H1 (cell line): ENCODE results near the gene TSHZ2. TPM values are rescaled to one million over a fixed set of nuclear protein-coding genes. Genes with fewer than 3 reads are reported as not detected.

Source experiments
- polyA plus RNA-seq, 7 experiments: library from polyadenylated mRNA; depleted of rRNA in 3 of 7; stranded (reverse) in 5 of 7; unstranded in 2 of 7; fragments of >200 nt in 5 of 7; fragments of 200-250 nt in 2 of 7; gene quantifications; 1 replicate in 5 of 7; 2 replicates in 1 of 7; 4 replicates in 1 of 7; pipeline versions ENCODE4 v1.2.1 to v1.2.3, GENCODE V29; 2011 to 2013; ENCODE audit warnings: missing spikeins in 2 of 7, mixed read lengths in 2 of 7
- total RNA-seq: library from RNA; stranded (reverse); fragmentation: NEBNext Ultra II Directional; extraction: Animal tissue kit (Norgen Biotek cat#: 25700); gene quantifications from 2 replicates; pipeline ENCODE4 v1.2.1, GENCODE V29; 2021
- TF ChIP-seq, protein P1 (sequence below), 3 experiments: IDR thresholded peaks; 1 replicate in 2 of 3; 2 replicates in 1 of 3; pipeline versions ENCODE4 v1.5.1 to v1.6.1; 2011; ENCODE audit warnings: low read length in 3 of 3, mild to moderate bottlenecking in 3 of 3, inconsistent platforms in 2 of 3, low read depth in 1 of 3, moderate library complexity in 1 of 3; ENCODE audit not compliant: insufficient read depth in 1 of 3; ENCODE audit errors: control extremely low read depth in 1 of 3
- TF ChIP-seq, protein P2 (sequence below): IDR thresholded peaks from 2 replicates; pipeline ENCODE4 v1.6.1; 2012; ENCODE audit warnings: inconsistent platforms

TSHZ2 gene
- total and polyA plus RNA-seq, 2 of the 8 experiments (the other 6 are each of a cell fraction or from before 2014, with no cell fraction given) = 0.14 to 0.30 TPM

DNA sequence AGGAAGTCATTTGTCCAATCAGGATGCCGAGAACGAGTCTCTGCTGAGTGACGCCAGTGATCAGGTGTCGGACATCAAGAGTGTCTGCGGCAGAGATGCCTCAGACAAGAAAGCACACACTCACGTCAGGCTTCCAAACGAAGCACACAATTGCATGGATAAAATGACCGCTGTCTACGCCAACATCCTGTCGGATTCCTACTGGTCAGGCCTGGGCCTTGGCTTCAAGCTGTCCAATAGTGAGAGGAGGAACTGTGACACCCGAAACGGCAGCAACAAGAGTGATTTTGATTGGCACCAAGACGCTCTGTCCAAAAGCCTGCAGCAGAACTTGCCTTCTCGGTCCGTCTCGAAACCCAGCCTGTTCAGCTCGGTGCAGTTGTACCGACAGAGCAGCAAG is 281.5 kb downstream of the TSHZ2 start (continued):
- TF ChIP-seq, protein P1, sequence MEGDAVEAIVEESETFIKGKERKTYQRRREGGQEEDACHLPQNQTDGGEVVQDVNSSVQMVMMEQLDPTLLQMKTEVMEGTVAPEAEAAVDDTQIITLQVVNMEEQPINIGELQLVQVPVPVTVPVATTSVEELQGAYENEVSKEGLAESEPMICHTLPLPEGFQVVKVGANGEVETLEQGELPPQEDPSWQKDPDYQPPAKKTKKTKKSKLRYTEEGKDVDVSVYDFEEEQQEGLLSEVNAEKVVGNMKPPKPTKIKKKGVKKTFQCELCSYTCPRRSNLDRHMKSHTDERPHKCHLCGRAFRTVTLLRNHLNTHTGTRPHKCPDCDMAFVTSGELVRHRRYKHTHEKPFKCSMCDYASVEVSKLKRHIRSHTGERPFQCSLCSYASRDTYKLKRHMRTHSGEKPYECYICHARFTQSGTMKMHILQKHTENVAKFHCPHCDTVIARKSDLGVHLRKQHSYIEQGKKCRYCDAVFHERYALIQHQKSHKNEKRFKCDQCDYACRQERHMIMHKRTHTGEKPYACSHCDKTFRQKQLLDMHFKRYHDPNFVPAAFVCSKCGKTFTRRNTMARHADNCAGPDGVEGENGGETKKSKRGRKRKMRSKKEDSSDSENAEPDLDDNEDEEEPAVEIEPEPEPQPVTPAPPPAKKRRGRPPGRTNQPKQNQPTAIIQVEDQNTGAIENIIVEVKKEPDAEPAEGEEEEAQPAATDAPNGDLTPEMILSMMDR (IDR thresholded peaks at IDR 0.05; ENCODE audit: control extremely low read depth in 1 of 3, insufficient read depth in 1 of 3, low read depth in 1 of 3, low read length in 3 of 3) = no peak
- TF ChIP-seq, protein P2, sequence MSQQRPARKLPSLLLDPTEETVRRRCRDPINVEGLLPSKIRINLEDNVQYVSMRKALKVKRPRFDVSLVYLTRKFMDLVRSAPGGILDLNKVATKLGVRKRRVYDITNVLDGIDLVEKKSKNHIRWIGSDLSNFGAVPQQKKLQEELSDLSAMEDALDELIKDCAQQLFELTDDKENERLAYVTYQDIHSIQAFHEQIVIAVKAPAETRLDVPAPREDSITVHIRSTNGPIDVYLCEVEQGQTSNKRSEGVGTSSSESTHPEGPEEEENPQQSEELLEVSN = no peak
